ENCODE measurements around the gene IFRD2.
"Not testable (repeated sequence)": the region's sequence is repeated elsewhere in the genome, so short reads cannot be mapped to it uniquely, and the experiment has no call there.

The IFRD2 gene

GRCh38 chr3:50324351-50325112 lies 32.3 kb upstream of the IFRD2 start:
- DNase-seq (ENCODE audit: low read depth), result no peak

GRCh38 chr3:50323614-50324199 lies 31.5 kb upstream of the IFRD2 start:
- no peak for DNase-seq (ENCODE audit: low read depth)

DNA sequence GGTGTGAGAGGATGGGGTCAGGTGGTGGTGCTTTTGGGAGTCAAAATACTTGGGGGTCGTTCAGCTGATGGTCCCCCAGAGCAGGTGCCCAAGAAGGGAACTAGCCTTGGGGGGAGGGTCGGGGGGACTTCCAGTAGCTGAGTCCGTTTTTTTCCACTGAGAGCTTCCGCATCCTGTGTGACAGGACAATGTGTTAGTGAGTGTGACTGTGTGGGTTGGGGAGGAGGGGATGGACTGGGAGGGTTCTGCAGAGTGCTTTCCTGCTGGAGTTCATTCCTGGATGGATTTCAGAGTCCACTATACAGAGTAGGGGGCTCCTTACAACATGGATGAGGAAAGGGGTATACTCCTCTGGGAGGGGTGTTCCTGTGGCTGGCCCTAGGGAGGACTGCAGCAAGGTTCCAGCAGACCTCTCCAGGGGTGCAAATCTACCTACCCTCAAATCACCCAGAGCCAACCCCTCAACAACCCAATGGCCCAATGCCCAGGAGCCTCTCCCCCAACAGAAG lies 30.9 kb upstream of the IFRD2 start:
- no peak for DNase-seq (ENCODE audit: low read depth)

DNA sequence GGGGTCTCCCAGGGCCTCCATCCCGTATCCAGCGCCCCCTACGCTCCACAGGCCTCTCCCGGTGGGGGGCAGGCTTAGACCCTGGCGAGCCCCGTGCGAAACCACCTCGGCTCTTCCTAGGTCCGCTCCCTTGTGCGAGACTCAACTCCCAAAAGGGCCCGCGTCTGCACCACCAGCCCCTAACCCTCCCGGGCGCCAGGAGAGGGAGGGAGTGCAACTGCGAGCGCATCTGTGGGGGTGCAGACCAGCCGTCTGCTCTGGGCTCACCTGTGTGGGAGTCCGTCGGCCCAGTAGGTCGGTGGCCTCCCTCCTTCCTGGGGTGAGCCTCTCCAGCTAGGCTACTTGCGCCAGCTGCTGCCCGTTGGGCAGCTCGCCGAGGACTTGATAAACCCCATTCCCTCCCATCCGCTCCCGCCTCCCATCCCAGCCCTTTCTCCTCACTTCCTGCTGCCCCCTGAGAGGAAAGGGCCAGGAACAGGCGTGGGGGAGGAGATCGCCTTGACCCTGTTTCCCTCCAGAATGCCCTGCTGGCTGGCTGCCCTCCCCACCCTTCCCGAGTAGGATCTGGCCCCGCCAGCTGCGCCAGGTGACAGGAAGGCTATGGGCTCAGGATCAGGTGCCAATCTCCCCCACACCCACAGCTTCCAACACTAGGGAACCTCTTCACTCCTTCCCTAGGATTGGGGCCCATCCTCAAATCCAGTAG lies 30.3 kb upstream of the IFRD2 start, which contains the start of gene HYAL2:
TSS of gene HYAL2 (minus strand) at position 360 of the 706 bp plus-strand sequence. CDS start 2,256 bp downstream, outside the sequence.
- DNase-seq (ENCODE audit: low read depth), result no peak

DNA sequence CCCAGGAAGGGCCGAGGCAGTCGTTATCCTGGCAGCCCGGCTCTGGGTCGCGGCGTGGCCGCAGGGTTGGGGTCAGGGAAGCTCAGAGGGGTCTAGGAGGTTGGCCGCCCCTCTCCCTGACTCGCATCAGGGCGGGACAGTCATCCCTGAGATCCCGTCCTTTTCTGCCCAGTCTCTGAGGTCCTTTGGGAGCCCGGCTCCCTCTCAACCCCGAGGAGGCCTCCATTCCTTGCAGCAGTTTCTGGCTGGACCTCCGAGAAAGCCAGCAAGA lies 29.8 kb upstream of the IFRD2 start:
- DNase-seq (ENCODE audit: low read depth), result no peak

GRCh38 chr3:50321336-50322114 lies 29.3 kb upstream of the IFRD2 start:
- peak; percentile 89 for DNase-seq (ENCODE audit: low read depth)

DNA sequence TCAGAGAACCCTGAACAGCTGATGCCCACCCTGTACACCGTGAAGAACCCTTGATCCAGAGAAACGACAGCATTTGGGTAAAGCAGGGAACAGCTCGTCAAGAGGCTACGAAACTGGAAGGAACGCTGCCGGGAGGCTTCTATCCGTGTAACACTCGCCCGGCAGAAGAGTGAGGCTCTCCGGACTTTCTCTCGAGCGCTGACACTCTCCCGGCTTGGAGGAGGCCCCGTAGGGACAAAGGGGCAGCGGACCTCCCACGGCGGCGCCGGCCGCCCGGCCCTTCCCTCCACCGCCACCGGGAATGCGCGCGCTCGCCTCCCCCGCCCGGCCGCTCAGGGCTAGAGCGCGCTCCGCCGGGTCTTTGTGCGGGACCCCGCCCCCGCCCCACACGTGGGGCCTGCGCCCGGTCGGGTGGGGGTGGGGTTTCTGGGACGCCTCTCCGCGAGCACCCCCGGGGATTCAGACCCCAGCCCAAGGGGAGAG lies 28.7 kb upstream of the IFRD2 start:
- DNase-seq (ENCODE audit: low read depth), result no peak

DNA sequence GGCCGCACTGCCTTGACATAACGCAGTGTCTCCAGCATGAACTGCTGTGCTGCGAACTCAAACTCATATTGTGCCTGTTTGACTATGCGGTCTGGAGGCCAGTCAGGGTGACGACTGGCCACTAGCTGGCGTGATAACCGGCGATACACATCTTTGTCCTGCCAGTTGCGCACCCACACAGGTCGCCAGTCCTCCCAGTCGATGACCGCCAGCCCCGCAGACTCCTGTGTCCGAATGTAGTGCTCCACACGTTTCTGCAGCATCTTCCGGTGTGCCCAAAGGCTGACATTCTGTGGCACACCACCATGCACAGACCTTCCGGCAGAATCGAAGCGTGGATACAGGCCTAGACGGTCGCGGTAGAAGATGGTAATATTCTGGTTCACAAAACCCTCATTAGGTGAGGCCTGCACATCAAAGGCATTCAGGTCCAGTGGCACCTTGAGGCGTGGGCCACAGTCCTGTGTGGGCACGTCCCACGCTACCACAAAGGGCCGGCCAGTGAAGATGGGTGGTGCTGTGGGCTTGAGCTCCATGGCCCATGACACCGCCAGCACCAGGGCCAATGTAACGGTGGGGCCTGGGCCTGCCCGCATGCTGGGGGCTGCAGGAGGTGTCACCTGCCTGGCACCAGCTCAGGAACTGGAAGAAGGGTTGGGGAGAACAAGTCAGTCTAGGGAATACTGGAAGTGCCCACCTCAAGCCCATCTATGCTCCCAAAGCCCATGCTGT lies 27.8 kb upstream of the IFRD2 start:
- no peak for DNase-seq (ENCODE audit: low read depth)

GRCh38 chr3:50319181-50319893 lies 27.1 kb upstream of the IFRD2 start:
- no peak for DNase-seq (ENCODE audit: low read depth)

GRCh38 chr3:50318615-50319014 lies 26.4 kb upstream of the IFRD2 start:
- no peak for DNase-seq (ENCODE audit: low read depth)

DNA sequence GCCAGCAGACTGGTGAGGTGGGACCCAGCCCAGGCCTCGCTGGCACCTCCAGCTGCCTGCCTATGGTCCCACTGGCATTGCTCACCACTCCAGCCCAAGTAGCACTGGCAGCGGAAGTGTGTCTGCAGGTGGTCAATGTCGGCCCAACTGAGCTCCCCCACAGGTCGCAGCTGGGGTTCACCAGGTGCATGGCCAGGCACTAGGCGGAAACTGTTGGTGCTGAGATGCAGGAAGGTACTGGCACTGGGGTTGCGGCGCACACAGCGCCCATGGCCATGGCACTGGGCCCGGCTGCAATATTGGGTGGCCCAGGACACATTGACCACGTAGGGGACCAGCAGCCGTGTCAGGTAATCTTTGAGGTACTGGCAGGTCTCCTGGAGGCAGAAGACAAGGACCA lies 25.9 kb upstream of the IFRD2 start:
- DNase-seq (ENCODE audit: low read depth), result no peak

DNA sequence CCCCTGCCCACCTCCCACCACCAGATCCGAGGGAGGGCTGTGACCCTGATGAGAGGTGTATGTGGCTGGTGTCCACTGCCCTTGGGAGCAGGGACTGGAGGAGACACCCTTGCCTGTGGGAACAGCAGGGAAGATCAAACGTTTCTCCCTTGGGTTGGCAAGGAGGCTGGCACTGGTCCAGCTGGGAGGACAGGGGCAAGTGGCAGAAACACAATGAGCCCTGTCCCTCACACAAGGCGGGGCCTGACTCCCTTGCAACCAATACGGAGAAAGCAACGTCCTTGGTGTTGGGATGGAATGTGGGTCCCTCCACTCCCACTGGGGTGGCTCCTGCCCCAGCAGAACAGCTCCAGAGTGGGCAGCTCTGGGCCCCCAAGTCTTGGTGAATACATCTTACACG lies 25.1 kb upstream of the IFRD2 start:
- DNase-seq (ENCODE audit: low read depth), result no peak

DNA sequence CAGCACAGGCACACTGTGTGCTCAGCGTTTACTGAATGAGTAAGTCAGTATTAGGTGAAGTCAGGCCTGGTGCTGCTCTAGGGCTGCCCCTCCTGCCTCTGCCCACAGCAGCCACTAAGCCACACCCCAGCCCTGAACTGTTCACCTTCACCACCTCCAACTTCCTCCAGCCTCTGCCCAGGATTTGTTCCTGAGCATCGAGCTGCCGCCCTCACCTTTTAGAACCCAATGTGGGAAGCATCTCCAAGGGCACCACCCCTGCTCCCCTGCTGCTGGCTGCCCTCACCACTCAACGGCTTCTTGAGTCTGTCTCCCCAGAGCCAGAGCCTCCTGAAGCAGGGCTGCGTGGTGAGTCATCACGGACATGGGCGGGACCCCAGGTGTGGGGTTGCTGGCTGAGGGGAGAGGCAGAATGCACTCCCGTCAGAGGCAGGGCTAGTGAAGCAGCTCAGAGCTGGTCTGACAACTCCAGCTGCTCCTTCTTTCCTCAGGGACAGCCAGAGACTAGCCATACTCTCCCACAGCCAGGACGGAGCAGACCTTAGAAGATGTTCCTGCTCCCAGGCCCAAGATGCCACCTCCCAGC lies 24.5 kb upstream of the IFRD2 start:
- no peak for DNase-seq (ENCODE audit: low read depth)

DNA sequence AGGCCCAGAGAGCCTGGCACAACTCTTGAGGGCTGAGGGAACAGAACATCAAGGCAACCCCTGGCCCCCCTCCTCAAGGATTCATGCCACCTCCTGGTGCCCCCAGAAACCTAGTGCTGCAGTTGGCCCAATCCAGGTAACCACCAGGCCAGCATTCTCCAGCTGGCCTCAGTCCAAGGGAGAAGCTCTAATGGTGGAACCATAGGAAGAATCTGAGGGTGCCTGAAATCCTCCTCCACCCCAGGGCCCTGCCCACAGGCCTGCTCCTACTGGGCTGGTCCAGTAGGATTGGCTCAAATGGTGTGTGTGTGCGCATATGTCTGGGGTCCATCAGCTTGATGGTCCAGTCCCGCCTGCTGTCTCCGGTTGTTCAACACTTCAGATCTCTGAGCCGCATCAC lies 22.6 kb upstream of the IFRD2 start:
- DNase-seq (ENCODE audit: low read depth), result no peak

GRCh38 chr3:50314342-50314741 lies 22.1 kb upstream of the IFRD2 start:
- no peak for DNase-seq (ENCODE audit: low read depth)

DNA sequence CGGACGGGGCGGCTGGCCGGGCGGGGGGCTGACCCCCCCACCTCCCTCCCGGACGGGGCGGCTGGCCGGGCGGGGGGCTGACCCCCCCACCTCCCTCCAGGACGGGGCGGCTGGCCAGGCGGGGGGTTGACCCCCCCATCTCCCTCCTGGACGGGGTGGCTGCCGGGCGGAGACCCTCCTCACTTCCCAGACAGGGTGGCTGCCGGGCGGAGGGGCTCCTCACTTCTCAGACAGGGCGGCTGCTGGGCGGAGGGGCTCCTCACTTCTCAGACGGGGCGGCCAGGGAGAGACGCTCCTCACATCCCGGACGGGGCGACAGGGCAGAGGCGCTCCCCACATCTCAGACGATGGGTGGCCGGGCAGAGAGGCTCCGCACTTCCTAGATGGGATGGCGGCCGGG lies 19.8 kb upstream of the IFRD2 start:
- DNase-seq (ENCODE audit: low read depth), result not testable (repeated sequence)

GRCh38 chr3:50304601-50305000 lies 12.4 kb upstream of the IFRD2 start:
- no peak for DNase-seq (ENCODE audit: low read depth)

DNA sequence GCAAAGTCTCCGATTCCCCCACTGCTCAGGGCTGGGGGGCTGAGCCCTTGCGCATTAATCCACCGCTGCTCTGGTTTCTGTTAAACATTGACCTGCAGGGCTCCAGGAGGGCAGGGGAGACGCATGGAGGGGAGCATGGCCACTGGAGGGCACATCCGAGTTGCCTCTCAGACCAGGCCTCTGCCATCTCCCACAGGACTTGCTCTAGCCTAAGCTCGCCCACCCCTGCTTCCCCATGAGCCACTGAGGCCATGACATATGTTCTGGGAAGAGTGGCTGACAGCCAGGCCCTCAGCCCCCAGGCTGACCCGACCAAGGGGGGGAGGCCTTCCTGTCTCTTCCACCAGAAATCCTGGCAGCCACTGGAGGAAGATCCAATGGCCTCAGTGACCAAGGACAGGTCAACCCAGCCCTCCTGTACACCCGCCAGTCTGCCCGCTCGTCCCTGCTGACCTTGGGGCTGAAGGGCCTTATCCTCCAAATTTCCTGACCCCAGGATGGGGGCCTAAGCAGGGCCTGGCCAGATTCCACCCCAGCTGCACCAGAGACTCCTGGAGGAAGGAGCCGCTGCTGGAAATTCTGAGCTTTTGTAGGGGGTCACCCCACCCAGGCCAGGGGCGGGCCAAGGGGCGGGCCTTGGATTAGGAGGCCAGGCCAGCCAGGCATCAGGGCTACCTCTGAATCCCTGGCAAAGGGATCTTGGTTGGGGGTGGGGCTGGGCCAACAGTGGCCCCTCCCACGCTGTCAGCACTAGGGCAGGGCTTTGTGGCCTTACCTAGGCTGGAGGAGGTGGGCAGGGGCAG lies 11.0 kb upstream of the IFRD2 start, which contains the start of gene HYAL1:
TSS of gene HYAL1 (minus strand) at position 562 of the 803 bp plus-strand sequence. CDS start 618 bp downstream, outside the sequence.
- no peak for DNase-seq (ENCODE audit: low read depth)
